Suprapubic skin (tissue), 4 donors: ENCODE data around the gene ATIC.

Experiments
- POLR2A ChIP-seq, 2 donors: fragments of 450-650 bp; IDR thresholded peaks; one replicate each; pipeline ENCODE4 v1.6.1; 2017; ENCODE audit warnings: antibody characterized with exemption in 2 of 2, mild to moderate bottlenecking in 2 of 2, moderate library complexity in 2 of 2
- POLR2AphosphoS5 ChIP-seq, 3 donors: sonication (generic); formaldehyde crosslinking; IDR thresholded peaks; one replicate each; pipeline ENCODE4 v1.6.1; 2017; ENCODE audit warnings: antibody characterized with exemption in 3 of 3
- TF ChIP-seq, protein P1 (sequence below), 2 donors: fragments of 200-600 bp in 1 of 2; fragments of 450-650 bp in 1 of 2; sonication (generic) in 1 of 2; IDR thresholded peaks; one replicate each; pipeline ENCODE4 v1.5.1; 2016 to 2019; ENCODE audit warnings: antibody characterized with exemption in 2 of 2, mild to moderate bottlenecking in 1 of 2, moderate library complexity in 1 of 2

DNA sequence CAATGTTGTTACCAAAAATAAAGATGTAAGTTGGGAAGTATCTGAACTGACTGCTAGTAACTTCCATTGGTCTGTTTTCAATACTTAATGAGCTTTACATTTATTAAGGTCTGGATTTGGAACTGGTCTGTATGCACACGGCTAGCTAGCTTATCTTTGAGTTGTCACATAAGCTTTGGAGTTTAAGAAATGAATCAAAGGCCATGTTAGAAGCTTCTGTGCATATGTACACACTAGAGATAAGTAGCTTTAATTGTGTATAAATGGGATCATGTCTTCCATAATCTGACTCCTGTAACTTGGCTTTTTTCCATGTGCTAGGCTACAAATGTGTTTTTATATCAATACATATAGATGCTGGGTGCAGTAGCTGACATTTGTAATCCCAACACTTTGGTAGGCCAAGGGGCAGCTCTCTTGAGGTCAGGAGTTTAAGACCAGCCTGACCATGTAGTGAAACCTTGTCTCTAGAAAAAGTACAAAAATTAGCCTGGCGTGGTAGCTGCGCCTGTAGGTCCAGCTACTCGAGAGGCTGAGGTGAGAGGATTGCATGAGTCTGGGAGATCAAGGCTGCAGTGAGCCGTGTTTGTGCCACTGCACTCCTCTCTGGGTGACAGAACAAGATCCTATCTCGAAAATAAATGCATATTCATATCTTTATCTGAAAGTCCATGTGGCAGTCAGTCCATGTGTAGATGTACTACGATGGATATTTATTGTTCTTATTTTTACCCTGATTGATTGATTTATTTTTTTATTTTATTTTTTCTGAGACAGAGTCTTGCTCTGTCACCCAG, 27.2 kb downstream of the ATIC start:
- TF ChIP-seq, protein P1, sequence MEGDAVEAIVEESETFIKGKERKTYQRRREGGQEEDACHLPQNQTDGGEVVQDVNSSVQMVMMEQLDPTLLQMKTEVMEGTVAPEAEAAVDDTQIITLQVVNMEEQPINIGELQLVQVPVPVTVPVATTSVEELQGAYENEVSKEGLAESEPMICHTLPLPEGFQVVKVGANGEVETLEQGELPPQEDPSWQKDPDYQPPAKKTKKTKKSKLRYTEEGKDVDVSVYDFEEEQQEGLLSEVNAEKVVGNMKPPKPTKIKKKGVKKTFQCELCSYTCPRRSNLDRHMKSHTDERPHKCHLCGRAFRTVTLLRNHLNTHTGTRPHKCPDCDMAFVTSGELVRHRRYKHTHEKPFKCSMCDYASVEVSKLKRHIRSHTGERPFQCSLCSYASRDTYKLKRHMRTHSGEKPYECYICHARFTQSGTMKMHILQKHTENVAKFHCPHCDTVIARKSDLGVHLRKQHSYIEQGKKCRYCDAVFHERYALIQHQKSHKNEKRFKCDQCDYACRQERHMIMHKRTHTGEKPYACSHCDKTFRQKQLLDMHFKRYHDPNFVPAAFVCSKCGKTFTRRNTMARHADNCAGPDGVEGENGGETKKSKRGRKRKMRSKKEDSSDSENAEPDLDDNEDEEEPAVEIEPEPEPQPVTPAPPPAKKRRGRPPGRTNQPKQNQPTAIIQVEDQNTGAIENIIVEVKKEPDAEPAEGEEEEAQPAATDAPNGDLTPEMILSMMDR (IDR thresholded peaks at IDR 0.05), result no peak
- TF ChIP-seq POLR2AphosphoS5 (IDR thresholded peaks at IDR 0.05) (no peak), POLR2A (IDR thresholded peaks at IDR 0.05) (no peak)
